Measurements from ENCODE around the gene CCNB1IP1.
"Not testable (repeated sequence)": the region's sequence is repeated elsewhere in the genome, so short reads cannot be mapped to it uniquely, and the experiment has no call there.

Gene CCNB1IP1, protein sequence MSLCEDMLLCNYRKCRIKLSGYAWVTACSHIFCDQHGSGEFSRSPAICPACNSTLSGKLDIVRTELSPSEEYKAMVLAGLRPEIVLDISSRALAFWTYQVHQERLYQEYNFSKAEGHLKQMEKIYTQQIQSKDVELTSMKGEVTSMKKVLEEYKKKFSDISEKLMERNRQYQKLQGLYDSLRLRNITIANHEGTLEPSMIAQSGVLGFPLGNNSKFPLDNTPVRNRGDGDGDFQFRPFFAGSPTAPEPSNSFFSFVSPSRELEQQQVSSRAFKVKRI

DNA sequence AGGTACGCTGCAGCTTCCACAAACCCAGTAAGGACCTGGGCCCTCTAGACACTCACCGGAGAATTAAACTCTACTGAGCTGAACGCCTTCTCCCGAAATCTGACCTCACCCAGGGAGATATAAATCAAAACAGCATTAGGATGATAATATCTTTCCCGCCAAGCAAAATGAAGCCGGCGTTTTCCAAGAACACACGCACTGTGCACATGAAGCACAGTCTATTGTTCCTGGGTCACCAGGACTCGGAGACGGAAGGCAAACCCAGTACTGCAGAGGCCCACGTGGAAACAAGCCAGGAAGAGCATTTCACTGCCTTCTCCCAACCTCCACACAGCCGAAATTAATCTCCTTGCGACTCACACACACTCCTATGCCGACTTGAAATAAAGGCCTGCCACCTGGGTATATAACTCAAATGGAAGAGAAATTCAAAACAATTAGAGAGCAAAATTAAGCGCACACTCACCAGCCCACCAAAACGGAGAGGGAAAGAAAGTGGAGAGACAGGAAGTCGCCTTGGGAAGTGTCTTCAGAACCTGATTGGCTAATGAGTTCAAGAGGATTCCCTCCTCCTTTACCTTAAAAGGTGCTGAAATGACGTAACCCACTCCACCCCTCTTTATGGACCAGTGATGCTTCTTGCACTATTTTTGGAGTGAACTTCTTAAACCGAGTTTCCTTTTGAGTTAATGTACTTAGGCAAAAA is at the start of gene CCNB1IP1:
Gene CCNB1IP1 (minus strand): TSS at position 492 of the 706 bp plus-strand sequence. CDS start 16,756 bp downstream, outside the sequence.
- peak; percentile 93 for DNase-seq (ENCODE audit: low spot score)

DNA sequence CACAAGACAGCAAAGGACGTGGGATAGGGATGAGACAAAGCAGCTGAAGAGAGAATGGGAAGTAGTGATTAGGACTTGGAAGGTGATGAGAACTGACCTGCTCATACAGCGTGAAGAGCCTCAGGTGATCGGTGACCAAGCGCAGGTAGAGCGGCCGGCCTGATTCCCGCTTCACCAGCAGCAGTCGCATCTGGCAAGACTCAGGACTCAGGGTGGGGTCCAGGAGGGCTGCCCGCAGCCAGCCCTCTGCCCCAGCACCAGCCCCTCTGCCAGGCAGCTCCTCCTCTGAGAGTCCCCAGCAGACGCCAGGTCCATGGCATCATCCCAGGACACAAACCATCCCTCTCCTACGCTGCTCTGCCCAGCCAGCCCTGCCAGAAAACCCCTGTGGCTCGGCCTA is 49.4 kb upstream of the CCNB1IP1 start:
- no peak for DNase-seq (ENCODE audit: low spot score)

DNA sequence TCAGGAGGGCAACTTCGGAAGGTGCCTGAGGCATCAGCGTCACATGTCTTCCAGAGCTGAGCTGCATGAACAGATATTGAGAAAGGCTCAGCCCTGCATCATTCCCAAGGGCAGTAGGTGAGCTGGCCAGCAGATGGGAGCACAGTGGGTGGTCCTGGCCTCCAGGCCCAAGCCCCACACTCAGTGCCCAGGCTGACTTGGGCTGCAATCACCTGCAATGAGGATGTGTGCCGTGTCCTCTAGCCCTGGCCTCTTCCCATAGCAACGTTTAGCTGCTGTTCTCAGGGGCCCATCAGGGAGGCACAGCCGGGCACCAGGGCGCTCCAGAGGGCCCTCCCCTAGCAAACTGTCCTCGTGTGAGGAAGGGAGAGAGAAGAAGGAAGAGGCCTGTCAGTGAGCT is 48.3 kb upstream of the CCNB1IP1 start:
- no peak for DNase-seq (ENCODE audit: low spot score)

DNA sequence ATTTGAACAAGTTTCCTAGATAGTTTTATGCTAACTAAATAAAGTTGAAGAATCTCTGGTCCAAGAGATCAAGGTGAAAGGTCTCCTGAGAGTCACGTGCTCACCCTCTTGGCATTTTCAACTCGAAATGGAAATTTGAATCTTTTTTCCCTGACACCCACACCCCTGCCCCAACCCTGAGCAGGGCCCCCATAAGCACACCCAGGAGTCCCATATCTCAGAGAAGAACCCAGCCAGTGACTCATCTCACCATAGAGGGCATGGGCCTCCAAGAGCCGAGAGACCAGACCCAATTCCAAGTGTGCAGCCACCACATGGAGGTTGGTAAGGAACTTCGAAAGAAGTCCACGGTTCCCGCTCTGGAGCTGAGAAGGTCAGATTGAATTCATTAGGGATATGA is 47.6 kb upstream of the CCNB1IP1 start:
- DNase-seq (ENCODE audit: low spot score), result no peak

DNA sequence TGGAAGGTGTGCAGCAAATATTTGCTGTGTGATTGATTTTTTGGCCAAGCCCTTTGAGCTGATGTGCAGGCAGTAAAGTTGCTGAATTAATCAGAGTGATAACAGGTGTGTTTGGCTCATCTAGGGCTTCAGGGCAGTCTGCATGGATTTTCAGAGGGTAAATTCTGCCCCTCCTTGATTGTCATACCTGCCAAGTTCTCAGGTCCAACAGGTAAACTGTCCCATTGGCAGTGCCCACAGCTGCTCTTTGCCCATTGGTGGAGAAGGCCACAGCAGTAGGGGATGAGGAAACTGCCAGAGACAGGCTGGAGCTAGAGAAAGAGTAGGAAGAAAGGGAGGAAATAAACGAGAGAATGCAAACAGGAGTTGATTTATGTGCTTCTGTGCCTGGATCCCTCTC is 46.7 kb upstream of the CCNB1IP1 start:
- no peak for DNase-seq (ENCODE audit: low spot score)

DNA sequence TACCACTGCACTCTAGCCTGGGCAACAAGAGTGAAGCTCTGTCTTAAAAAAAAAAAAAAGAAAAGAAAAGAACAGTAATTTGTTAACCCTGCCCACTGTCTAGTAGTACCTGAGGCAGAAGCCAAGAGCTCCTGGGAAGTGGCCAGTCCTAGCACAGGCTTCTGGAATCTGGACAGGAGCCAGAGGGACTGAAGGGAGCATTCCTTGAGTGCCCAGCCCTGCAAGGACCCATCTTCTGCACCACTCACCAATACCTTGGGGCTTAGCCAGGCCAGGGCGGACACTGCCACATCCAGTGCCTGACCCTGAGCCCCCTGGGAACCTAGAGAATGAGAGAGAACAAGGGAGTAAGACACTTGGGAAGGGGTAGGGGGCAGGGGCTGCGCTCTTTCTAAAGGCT is 44.1 kb upstream of the CCNB1IP1 start:
- no peak for DNase-seq (ENCODE audit: low spot score)

DNA sequence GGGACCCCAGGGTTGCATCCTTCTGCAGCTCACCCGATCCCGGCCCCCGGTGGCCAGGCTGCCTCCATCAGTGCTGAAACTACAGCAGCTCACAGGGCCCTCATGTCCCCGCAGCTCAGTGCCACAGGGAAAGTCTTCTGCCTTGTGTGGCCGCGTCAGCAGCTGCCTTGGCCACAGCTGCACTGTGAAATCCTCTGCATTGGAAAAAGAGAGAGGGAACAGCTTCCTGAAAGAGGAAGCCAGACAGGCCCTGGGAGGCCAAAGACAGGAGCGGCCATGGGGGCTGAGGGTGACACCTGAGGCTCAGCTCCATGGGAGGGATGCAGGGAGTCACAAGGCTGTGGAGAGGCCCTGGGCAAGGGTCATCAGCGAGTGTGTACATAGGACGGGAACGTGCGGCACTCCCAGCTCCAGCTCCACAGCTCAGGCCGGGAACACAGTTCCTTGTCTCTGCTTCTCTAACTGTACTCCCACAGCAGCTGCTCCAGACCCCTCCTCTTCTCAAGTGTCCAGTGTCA is 43.1 kb upstream of the CCNB1IP1 start:
- no peak for DNase-seq (ENCODE audit: low spot score)

DNA sequence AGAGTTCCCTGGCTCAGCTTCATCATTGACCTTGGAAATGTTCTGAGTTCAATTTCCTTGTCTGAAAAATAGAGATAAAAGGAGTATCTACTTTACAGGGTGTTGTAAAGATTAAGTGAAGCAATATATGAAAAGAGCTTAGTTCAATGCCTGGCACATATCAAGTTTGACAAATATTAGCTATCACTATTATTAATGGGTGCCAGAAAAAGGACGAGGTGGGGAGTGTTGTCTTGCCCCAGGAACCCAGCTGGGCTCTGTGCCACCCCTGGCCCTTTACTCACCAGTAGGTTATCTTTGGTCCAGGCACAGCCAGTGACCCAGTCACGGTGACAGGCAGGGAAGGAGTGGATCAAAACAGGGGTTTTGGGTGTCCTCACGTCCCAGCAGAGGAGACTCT is 42.4 kb upstream of the CCNB1IP1 start:
- no peak for DNase-seq (ENCODE audit: low spot score)

DNA sequence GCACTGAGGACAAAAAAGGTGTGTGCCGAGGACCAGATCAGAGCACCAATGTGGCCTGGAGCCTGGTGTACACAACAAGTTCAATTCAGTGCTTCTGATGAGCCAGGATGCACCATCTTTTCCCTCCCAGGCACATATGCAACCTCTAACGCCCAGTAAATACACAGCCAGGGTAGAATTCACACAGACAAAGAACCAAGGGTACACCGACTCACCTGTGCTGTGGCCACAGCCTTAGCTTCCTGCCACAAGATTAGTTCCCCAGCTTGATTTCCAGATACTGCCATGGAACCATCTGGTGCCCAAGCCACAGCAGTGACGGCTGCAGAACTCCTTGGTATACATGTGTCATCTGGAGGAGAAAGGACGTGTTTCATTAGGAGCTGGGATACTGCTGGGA is 39.7 kb upstream of the CCNB1IP1 start:
- no peak for DNase-seq (ENCODE audit: low spot score)

DNA sequence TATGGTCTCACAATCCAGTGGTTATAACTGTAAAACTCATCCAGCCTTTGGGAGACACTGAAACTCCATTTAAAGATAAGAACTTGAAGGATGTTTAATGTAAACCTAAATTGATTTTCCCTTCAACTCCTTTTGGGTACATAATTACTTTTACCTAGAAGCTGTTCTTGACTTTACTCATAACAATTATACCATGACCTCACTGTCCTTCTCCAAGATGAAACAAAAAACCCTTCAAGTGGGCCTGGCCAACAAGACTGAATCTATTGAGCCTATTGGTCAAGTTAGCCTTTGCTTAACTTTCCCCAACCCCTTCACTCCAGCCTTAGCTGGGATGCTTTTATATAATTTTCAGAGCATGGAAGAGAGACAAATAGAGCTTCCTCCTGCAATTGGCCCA is 32.8 kb upstream of the CCNB1IP1 start:
- DNase-seq (ENCODE audit: low spot score), result no peak

DNA sequence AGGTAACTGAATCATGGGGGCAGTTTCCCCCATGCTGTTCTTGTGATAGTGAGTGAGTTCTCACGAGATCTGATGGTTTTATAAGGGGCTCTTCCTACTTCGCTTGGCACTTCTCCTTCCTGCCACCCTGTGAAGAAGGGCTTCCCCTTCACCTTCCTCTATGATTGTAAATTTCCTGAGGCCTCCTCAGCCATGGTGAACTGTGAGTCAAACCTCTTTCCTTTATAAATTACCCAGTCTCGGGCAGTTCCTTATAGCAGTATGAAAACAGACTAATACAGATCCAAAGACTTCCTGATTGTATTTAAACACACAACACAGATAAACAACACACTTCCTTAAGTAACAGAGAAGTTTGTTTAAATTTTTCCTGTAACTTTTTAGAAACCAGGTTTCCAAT is 25.4 kb upstream of the CCNB1IP1 start:
- DNase-seq (ENCODE audit: low spot score), result not testable (repeated sequence)

DNA sequence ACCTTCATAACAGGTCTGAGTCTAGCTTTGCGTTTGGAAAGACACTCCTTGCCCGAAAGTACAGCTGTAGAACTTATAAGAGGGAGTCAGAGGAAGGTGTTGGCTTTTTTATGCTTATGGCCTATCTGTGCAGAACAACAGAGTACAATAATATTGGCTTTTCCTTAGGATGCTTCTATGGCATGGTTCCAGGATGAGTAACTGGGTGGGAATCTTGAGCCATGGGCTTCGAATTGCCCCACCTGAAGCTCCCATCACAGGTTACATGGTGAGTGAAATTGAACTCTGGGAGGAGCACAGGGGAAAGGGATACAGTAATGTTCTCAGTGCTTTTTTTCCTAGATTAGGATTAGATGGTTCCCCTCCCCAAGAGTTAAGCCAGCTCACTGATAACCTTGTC is 23.3 kb upstream of the CCNB1IP1 start:
- no peak for DNase-seq (ENCODE audit: low spot score)

DNA sequence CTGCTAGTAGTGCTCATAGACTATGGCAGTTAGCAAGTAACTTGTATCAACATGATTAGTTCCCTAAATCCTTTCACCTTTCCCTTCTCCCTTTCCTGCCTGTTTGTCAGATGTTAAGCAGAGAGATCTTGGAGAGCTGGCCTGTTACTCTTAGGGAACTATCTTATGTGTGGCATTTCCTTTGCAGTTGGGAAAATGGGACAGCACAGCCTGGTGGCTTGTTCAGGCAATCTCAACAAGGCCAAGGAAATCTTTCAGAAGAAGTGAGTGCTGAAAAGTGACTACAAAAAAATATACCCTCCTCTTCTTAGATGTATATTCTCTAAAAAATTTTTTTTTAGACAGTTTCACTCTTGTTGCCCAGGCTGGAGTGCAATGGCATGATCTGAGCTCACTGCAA is 17.8 kb upstream of the CCNB1IP1 start:
- no peak for DNase-seq (ENCODE audit: low spot score)

DNA sequence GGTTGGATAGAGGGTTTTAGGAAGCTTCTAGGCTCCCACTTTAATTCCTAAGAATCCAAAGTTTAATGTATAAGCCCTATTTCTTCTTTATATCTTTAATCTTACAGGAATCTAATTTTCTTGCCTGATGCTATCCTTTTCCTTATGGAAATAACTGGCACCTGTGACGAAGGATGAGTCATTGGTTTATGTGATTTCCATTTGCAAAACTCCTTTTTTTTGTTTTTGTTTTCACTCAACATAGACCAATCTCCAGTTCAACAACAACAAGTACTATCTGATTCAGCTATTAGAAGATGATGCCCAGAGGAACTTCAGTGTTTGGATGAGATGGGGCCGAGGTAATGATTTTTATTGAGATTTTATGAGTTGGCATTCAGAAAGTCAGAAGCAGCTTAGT is 17.2 kb upstream of the CCNB1IP1 start:
- no peak for DNase-seq (ENCODE audit: low spot score)

DNA sequence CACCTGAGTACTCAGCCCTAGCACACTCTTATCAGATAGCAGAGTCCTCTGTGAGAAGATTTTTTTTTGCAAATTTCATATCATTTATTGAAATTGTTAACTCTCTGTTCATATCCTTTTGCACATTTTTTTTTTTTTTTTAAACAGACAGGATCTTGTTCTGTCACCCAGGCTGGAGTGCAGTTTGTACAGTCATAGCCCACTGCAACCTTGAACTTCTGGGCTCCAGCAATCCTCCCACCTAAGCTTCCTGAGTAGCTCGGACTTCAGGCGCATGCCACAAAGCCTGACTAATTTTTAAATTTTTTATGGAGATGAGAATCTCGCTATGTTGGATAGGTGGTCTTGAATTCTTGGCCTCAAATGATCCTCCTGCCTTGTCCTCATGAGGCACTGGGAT is 14.7 kb upstream of the CCNB1IP1 start:
- no peak for DNase-seq (ENCODE audit: low spot score)

DNA sequence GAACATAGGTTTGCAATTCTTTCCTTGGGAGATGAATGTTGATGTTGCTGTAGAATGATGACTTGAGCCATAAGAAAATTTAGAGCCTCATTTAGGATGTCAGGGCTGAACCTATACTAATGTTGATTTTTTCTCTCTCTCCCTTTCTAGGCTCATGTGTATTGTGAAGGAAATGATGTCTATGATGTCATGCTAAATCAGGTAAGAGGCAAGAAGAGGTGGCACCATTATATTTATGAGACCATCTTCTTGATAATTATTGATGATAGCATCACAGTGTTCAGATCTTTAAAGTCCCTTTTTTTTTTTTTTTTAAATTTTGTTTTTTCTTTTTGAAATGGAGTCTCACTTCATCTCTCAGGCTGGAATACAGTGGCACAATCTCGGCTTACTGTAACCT is 13.6 kb upstream of the CCNB1IP1 start:
- DNase-seq (ENCODE audit: low spot score), result no peak

DNA sequence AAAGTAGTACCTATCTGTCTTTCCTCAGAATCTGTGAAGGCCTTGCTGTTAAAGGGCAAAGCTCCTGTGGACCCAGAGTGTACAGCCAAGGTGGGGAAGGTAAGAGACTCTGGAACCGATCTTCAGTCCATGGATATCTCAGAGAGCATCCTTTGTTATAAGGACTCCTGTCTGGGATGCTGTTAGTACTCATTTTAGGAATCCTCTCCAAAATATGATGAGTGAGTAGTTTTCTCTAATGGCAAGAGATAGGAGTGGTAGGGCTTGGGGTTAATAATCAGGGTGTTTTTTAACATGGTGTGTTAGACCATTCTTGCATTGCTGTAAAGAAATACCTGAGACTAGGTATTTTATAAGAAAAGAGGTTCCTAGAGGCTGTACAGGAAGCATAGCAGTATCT is 12.3 kb upstream of the CCNB1IP1 start:
- no peak for DNase-seq (ENCODE audit: low spot score)

DNA sequence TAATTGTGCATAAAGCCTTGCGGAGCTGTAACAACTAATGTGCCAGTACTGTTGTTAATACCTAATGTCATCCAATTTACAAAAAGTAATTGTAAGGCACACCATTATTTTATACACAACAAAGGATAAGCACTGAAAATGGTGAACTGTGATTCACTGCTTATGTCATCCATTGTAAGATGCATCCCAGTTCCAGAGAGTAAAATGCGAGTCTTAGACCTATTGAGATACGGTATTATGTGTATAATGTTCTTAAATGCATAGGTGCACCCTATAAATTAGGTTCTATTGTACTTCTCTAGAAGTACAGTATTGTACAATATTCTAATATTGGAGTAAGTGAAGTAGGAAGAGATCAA is 10.8 kb upstream of the CCNB1IP1 start:
- no peak for DNase-seq (ENCODE audit: low spot score)

DNA sequence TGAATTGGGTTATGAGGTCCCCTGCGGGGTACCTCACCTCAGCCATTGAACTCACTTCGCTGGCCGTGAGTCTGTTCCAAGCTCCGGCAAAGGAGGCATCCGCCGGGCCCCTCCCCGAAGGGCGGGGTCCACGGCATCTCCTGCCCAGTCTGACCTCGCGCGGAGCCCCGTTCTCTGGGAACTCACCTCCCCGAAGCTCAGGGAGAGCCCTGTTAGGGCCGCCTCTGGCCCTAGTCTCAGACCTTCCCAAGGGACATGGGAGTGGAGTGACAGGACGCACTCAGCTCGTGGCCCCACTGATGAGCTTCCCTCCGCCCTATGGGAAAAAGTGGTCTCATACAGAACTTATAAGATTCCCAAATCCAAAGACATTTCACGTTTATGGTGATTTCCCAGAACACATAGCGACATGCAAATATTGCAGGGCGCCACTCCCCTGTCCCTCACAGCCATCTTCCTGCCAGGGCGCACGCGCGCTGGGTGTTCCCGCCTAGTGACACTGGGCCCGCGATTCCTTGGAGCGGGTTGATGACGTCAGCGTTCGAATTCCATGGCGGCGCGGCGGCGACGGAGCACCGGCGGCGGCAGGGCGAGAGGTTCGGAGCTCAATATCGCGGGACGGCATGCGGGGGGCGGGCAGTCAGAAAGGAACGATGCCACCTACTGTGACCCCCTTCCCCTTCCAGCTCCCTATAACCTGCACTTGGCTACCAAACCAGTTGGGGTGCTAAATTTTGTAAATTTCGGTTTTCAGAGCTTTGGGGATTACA is 10.2 kb upstream of the CCNB1IP1 start, which contains the start of gene PARP2:
Gene PARP2 (plus strand): TSS at position 544 of the 770 bp plus-strand sequence. CDS start 7 bp downstream, at position 551.
- DNase-seq (ENCODE audit: low spot score), result peak; percentile 91

DNA sequence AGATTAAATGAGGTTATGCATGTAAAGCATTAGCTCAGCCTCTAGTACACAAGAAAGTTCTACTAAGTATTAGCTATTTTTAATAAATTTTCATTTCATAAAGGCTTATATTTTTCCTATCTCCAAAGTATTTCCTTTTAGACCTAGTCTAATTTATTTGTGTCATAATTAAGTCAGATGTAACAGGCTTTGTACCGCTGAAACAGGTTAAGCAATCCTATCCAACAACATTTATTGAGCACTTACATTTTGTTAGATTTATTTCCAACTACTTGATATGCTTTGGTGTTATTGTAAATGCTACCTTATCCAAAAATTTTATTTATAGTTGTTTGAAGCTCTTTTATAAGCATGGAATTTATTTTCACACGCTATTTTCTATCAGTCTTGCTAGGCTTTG is 8.6 kb upstream of the CCNB1IP1 start:
- no peak for DNase-seq (ENCODE audit: low spot score)

DNA sequence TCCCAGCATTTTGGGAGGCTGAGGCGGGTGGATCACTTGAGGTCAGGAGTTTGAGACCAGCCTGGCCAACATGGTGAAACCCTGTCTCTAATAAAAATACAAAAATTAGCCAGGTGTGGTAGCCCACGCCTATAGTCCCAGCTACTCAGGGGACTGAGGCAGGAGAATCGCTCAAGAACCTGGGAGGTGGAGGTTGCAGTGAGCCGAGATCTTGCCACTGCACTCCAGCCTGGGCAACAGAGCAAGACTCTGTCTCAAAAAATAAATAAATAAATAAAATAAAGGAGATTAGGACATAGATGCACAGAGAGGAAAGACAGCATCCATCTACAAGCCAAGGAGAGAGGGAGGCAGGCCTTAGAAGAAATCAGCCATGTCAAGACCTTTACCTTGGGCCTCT is 8.0 kb upstream of the CCNB1IP1 start:
- DNase-seq (ENCODE audit: low spot score), result not testable (repeated sequence)

DNA sequence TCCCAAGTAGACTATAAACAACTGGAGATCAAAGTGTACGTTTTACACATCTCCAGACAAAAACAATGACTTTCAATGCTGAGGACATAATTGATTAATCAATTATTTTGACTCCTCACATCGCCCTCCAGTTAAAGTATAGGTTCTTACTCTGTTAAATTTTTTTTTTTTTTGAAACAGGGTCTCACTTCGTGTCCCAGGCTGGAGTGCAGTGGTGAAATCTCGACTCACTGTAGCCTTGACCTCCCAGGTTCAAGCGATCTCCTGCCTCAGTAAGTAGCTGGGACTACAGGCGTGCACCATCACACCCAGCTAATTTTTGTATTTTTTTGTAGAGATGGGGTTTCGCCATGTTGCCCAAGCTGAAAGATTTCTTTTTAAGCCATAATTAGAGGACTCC is 938 bp upstream of the CCNB1IP1 start:
- no peak for DNase-seq (ENCODE audit: low spot score)

DNA sequence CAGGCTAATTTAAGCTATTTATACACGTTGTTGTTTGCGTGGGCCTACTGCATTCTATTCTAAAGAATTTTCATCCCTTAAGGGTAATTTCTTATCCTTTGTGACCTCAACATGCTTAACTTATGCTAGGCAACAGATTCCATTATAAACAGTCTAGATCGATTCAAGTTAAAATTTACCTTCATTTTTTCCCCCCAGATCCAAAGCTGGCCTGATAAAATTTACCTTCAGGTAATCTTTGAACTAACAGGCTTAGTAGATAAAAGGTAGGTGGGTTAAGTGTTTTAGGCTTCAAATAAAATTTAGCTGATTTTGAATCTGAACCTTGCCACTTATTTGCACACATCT is 389 bp upstream of the CCNB1IP1 start:
- DNase-seq (ENCODE audit: low spot score), result no peak

All from germinal center (tissue), 1 donor.